SH-SY5Y (cell line): ENCODE results near the gene PPP6R1.

Experiments
- GATA2 ChIP-seq: IDR thresholded peaks from 2 replicates; pipeline ENCODE4 v1.6.1; 2011; ENCODE audit warnings: mild to moderate bottlenecking, low read depth, low read length
- GATA3 ChIP-seq: IDR thresholded peaks from 2 replicates; pipeline ENCODE4 v1.6.1; 2011; ENCODE audit warnings: low read depth, mild to moderate bottlenecking, low read length, moderate library complexity

DNA sequence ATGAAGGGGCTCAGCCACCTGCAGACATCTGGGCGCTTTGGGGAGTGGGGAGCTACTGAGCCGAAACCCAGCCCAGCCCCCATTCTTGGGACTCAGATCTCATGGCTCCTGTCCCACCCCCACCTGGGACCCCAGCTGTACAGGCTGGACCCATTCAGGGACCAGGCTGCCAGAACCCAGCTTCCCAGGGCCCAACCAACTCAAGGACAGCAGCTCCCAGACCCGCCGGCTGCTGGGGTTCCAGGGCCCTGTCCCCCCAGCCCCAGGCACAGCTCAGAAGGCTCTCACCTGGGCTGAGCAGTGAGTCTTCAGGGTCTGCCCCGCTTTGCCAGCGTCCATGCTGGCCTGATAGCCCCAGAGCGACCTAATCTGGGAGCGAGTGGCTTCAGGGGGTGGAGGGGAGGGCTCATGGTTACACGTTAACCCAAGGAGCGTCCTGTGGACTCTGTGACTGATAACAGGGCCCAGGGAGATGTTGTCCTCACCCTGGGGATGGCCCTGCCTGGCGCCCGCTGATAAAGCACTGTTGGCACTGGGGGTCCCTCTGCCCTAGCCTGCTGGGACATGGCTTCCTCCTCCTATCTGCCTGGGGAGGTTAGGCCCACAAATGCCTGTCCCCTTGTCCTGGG lies 30.3 kb downstream of the PPP6R1 start, which contains the start of gene TMEM86B:
- no peak for TF ChIP-seq GATA2
- TF ChIP-seq GATA3: no peak
